Measurements from ENCODE around the gene INTS1.

GRCh38 chr7:1431226-1431625 is 73.0 kb downstream of the INTS1 start:
- TF ChIP-seq, protein P1, sequence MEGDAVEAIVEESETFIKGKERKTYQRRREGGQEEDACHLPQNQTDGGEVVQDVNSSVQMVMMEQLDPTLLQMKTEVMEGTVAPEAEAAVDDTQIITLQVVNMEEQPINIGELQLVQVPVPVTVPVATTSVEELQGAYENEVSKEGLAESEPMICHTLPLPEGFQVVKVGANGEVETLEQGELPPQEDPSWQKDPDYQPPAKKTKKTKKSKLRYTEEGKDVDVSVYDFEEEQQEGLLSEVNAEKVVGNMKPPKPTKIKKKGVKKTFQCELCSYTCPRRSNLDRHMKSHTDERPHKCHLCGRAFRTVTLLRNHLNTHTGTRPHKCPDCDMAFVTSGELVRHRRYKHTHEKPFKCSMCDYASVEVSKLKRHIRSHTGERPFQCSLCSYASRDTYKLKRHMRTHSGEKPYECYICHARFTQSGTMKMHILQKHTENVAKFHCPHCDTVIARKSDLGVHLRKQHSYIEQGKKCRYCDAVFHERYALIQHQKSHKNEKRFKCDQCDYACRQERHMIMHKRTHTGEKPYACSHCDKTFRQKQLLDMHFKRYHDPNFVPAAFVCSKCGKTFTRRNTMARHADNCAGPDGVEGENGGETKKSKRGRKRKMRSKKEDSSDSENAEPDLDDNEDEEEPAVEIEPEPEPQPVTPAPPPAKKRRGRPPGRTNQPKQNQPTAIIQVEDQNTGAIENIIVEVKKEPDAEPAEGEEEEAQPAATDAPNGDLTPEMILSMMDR (IDR thresholded peaks at IDR 0.05; ENCODE audit: low read depth, low read length, poor library complexity, severe bottlenecking), result no peak
- no peak for TF ChIP-seq EZH2phosphoT487 (IDR thresholded peaks at IDR 0.05; ENCODE audit: borderline replicate concordance, low read length)
